NK-92 (cell line): ENCODE data around the gene SCYGR6.

Experiments used
- DNase-seq: peaks from one replicate; lab custom pipeline; 2025; ENCODE audit not compliant: unreplicated experiment; lab: John Stamatoyannopoulos, UW

Gene SCYGR6

DNA sequence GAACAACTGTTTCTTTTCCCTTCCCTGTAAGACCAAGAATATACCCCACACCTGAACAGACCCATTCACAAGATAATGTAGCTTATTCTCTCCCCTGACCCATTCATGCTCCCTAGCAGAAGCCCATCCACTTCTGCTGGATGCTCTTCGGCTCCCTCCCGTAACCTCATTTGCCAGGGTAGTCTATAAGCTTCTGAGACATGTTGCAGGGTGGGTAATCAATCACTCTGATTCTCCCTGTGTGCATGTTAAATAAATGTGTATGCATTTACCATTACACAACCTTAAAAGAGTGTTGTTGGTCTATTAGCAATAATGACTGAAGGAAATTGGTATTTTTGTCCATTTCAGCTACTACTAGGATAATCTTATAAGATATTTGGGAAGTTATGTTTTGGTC lies 8.1 kb downstream of the SCYGR6 start:
- no peak for DNase-seq

DNA sequence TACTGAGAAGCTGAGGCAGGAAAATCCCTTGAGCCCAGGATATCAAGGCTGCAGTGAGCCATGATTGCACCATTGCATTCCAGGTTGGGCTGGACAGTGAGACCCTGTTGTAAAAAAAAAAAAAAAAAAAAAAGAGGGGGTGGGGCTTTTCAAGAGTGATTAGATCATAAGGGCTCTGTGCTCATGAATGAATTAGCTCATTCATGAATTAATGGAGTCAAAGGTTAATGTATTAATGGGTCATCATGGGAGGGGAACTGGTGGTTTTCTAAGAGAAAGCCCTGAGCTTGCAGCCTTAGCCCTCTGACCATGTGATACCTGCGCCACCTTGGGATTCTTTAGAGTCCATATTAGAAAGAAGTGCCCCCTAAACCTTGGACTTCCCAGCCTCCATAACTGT lies 11.3 kb downstream of the SCYGR6 start:
- no peak for DNase-seq

DNA sequence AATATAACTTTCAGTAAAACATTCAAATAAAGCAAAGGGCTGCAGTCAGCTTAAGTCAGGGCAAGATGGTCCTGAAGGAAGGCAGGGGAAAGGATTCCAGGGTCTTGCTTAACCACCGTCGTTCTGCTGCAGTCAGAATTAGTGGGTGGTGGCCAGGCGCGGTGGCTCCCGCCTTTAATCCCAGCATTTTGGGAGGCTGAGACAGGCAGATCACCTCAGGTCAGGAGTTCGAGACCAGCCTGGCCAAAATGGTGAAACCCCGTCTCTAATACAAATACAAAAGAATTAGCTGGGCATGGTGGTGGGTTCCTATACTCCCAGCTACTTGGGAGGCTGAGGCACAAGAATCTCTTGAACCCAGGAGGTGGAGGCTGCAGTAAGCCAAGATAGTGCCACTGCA lies 13.6 kb downstream of the SCYGR6 start:
- DNase-seq = no peak

DNA sequence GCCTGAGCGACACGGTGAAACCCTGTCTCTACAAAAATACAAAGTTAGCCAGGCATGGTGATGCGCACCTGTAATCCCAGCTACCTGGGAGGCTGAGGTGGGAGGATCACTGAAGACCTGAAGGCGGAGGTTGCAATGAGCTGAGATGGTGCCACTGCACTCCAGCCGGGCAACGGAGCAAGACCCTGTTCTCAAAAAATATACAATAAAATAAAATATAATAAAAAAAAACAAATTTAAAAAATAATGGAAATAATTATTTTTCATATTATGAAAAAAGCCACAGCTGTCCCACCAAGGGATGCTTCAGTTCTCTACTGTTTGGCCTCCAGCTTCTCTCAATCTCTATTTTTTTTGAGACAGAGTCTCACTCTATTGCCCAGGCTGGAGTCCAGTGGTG lies 17.2 kb downstream of the SCYGR6 start:
- DNase-seq = no peak

DNA sequence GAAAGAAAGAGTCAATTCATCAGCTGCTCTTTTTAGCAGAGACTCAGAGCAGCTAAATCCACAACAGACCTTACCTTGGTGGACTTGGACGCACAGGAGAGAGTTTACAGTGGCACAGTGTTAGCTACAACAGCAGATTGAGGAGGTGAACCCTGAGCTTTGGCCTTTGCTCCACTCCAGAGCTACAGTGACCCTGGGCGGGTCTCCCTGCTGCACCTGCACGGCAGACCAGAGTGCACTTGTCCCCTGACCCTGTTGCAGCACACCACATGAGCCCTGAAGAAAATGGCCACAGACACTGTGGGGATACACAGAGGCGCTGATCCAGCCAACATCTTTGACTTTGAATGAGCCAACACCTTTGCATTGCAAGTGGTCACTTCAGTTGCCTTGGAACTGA lies 17.7 kb downstream of the SCYGR6 start:
- DNase-seq = no peak

DNA sequence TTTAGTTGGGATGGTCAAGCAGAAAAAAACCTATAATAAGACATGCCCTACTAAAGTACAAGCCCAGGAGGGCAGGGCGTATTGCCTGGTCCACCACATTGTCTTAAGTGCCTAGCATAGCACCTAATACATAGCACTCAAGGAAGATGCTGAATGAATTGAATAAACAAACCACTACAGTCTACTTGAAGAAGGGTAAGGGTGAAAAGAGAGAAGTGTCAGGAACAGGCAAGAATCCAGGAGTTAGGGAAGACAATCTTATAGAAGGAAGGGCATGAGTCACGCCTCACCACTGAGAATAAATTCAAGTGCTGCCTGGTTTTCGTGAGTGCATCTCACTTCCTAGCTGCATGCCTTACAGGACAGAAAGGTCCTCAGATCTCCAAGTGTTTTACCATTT lies 20.6 kb downstream of the SCYGR6 start:
- DNase-seq = no peak

DNA sequence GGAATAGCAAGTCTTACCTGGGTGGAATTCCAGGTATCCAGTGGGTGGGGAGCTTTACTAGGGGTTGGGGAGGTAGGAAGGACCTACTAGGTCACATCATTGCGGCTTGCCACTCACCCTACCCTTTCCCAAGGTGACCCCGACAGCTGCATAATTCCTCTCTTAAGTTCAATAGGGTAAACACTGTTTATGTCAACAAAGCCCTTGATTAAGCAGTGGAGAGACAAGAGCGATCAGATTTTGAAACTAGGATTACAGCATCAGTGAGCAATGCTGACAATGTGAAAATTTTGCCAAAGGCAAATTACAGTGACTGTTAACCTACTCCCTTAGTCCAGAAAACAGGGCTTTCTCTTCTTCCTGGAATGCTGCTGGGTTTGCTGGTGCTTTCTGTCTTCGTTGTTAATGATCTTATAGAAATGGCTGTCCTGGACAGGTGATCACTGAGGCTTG lies 21.3 kb downstream of the SCYGR6 start:
- DNase-seq = no peak

DNA sequence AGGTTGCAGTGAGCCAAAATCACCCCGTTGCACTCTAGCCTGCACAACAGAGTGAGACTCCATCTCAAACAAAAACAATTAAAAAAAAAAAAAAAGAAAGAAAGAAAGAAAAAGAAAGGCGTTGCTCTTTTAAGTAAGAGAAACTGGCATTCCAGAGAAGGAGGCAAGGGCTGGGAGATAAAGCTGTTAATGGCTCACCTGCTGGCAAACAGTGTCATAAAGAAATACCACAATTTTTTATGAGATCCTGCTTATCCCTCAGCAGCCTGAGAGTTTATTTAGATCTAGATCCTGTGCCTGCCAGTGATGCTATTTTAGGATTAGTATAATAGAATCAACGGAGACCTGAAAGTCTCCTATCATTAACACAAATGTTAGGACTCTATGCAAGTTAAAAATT lies 23.0 kb downstream of the SCYGR6 start:
- no peak for DNase-seq

DNA sequence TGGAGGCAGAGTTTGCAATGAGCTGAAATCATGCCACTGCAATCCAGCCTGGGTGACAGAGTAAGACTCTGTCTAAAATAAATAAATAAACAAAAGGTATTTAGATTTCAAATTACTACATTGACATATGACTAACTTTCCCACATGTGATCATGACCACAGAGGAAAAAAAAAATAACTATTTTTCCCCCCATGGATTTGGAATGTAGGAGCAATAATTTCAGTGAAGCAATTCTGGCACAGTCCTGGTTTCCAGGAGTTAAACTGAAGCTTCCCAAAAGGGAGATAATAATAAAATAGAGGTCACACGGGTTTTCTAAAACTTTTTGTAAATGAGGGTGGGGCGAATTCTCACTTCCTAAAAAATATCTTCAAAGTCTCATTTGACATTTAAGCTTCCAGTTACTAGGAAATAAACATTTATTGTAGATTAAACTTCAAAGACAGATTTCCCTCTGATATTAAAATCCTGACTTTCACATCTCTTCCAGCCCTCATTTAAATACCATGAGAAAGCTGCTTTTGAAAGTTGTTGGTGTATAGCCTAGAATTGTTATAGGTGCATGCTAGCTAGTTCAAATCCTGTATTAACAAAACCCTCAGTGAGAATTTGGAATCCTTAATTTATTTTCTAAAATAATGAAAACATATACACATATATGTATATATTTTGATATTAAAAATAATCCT lies 27.4 kb downstream of the SCYGR6 start:
- DNase-seq = no peak

DNA sequence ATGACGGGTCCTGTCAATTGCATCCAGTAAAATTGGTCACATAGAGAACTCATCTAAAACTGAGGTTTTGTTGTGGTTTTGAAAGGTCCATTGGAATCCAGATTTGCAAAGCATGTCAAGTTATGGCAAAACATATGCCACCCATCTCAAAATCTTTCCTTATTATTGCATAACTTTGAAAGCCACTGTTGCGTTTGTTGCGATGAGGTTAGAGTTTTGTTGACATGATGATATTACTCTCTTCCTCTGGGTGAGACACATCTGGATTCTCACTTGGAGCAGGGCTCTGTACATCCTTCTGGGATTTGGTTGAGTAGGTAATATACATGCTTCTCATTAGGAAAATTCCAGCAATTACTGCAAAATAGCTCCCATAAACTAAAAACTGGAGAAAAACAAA lies 37.4 kb downstream of the SCYGR6 start:
- DNase-seq = no peak

DNA sequence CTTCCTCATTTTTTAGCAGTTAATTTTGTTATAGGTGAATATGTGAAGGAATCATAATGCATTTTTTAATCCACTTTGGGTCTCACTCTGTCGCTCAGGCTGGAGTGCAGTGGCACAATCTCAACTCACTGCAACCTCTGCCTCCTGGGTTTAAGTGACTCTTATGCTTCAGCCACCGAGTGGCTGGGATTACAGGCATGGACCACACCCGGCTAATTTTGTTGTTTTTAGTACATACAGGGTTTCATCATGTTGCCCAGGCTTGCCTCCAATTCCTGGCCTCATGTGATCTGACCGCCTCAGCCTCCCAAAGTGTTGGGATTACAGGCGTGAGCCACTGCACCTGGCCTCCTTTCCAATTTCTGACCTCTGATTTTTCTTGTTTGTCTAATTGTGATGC lies 40.3 kb downstream of the SCYGR6 start:
- DNase-seq = no peak

DNA sequence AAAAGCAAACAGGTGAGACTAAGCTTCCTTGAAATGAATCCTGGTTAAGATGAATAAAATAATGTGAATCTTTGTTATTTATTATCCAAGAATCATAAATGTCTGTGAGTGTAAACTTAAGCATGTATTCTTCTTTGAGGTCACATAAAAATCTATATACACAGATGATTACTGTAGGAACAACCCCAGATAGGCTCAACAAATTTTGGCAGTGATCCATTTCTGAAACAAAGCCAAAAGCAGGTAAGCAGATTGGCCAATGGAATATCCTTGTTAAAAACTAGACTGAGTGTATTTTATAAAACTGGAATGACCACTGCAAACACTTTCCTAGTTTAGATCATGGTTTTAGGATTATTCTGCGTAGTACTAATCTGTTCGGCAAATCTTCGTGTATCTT lies 46.6 kb downstream of the SCYGR6 start:
- no peak for DNase-seq

DNA sequence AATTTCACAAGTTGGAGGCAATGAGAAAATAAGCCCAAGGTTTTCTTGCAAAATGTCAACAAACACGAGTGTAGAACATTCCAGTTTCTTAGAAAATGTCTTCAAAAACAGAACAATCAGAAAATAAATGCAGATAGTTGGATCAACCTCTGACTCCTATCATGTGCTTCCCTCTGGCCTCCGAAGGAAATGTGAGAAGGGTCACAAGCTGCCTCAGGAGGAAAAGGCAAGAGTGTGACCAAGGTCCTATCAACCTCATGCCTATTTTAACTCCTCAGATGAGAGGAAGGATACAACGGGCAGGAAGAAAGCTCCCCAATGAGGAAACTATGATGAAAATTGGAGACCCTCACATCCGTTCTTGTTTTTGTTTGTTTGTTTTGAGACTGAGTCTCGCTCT lies 50.1 kb downstream of the SCYGR6 start:
- DNase-seq = no peak
